ENCODE results near the gene CS. TPM values are rescaled to one million over a fixed set of nuclear protein-coding genes. Genes with fewer than 3 reads are reported as not detected.
"Not testable (repeated sequence)": the region's sequence is repeated elsewhere in the genome, so short reads cannot be mapped to it uniquely, and the experiment has no call there.

The CS gene
- 100 to 1,000 TPM; 188 to 193 TPM for total RNA-seq

- CTCF ChIA-PET: interaction anchor here (0.8 to 1.6 kb wide), 7 partner anchors 10 to 150 kb away, joined by 3 to 6 read pairs (median 4); partner anchors contain the start of genes ANKRD52, COQ10A, RNF41 and SMARCC2
- DNase-seq: peak; percentile 99
- H3K36me3 Mint-ChIP-seq (ENCODE audit: low read depth): peaks cover 26% of the 10 kb centered on the region
- peaks cover 50% of the 10 kb centered on the region for H3K4me1 Mint-ChIP-seq
- peak within 1 kb of the TSS; percentile 95 for H3K4me3 Mint-ChIP-seq
- POLR2A ChIA-PET: interaction anchor here (0.6 to 3.9 kb wide), 18 partner anchors 10 to 470 kb away, joined by 3 to 35 read pairs (median 4); partner anchors contain the start of genes BAZ2A, COQ10A, IL23A and PA2G4
- no peaks in the 10 kb centered on the region for H3K27me3 Mint-ChIP-seq
- H3K27ac Mint-ChIP-seq: peak within 1 kb of the TSS; percentile 84
- no peaks in the 10 kb centered on the region for H3K9me3 Mint-ChIP-seq
Observed at GRCh38 chr12:56299853-56300643, at the start of gene CS. Gene CS (minus strand): TSS chr12:56300330. CDS start chr12:56300201, 129 bp downstream.

GRCh38 chr12:56348776-56349175, 48.6 kb upstream of the CS start:
- H3K4me3 Mint-ChIP-seq: no peak overlapping the region
- H3K27me3 Mint-ChIP-seq: no peaks in the 10 kb centered on the region
- CTCF ChIA-PET: interaction anchor here (0.6 to 1.5 kb wide), 3 partner anchors 11 to 132 kb away, joined by 3 to 4 read pairs (median 3); partner anchors contain the start of genes STAT2 and TIMELESS
- H3K27ac Mint-ChIP-seq: no peak overlapping the region
- peaks cover 62% of the 10 kb centered on the region for H3K36me3 Mint-ChIP-seq (ENCODE audit: low read depth)
- no peaks in the 10 kb centered on the region for H3K9me3 Mint-ChIP-seq
- no peak for DNase-seq
- peaks cover 2% of the 10 kb centered on the region for H3K4me1 Mint-ChIP-seq
- POLR2A ChIA-PET: interaction anchor here (1.4 to 4.7 kb wide), 5 partner anchors 10 to 115 kb away, joined by 3 to 40 read pairs (median 8); partner anchors contain the start of genes IL23A, PAN2, STAT2 and TIMELESS

GRCh38 chr12:56347255-56347654, 47.1 kb upstream of the CS start:
- peaks cover 76% of the 10 kb centered on the region for H3K36me3 Mint-ChIP-seq (ENCODE audit: low read depth)

GRCh38 chr12:56346675-56347074, 46.5 kb upstream of the CS start:
- no peak for DNase-seq
- peaks cover 2% of the 10 kb centered on the region for H3K4me1 Mint-ChIP-seq
- no peaks in the 10 kb centered on the region for H3K9me3 Mint-ChIP-seq
- ChIA-PET CTCF (interaction anchor here (1.0 to 1.2 kb wide), 2 partner anchors 10 to 14 kb away, joined by 3 to 6 read pairs; partner anchors contain the start of gene STAT2), POLR2A (interaction anchor here (0.7 to 2.9 kb wide), 4 partner anchors 8 to 164 kb away, joined by 3 to 21 read pairs (median 4); partner anchors contain the start of genes IL23A, PAN2 and STAT2)
- no peak overlapping the region for H3K4me3 Mint-ChIP-seq
- H3K27ac Mint-ChIP-seq: no peak overlapping the region
- H3K36me3 Mint-ChIP-seq (ENCODE audit: low read depth): peaks cover 78% of the 10 kb centered on the region
- no peaks in the 10 kb centered on the region for H3K27me3 Mint-ChIP-seq

More at GRCh38 chr12:56347255-56347654, 47.1 kb upstream of the CS start:
- H3K4me3 Mint-ChIP-seq, H3K9me3 Mint-ChIP-seq, H3K27ac Mint-ChIP-seq, DNase-seq, H3K4me1 Mint-ChIP-seq, H3K27me3 Mint-ChIP-seq: not testable (repeated sequence)
- ChIA-PET CTCF (interaction anchor here (0.7 to 1.3 kb wide), 3 partner anchors 9 to 228 kb away, joined by 5 to 6 read pairs (median 6); no protein-coding TSS in a partner anchor), POLR2A (interaction anchor here (0.7 to 2.9 kb wide), 3 partner anchors 8 to 165 kb away, joined by 3 to 21 read pairs (median 4); partner anchors contain the start of genes IL23A and STAT2)

- H3K9me3 Mint-ChIP-seq, H3K27ac Mint-ChIP-seq, H3K27me3 Mint-ChIP-seq, H3K4me3 Mint-ChIP-seq, DNase-seq: not testable (repeated sequence)
- Mint-ChIP-seq H3K4me1 (peaks cover 31% of the 10 kb centered on the region), H3K36me3 (ENCODE audit: low read depth) (peaks cover 66% of the 10 kb centered on the region)
- CTCF ChIA-PET: interaction anchor here (1.0 kb wide), 1 partner anchor 27 kb away, joined by 3 read pairs; the partner anchor contains the start of gene CNPY2
- POLR2A ChIA-PET: interaction anchor here (1.3 to 6.9 kb wide), 2 partner anchors 9 to 17 kb away, joined by 7 to 113 read pairs; partner anchors contain the start of genes PAN2 and STAT2
Observed at GRCh38 chr12:56342290-56342689, 42.2 kb upstream of the CS start.

GRCh38 chr12:56341616-56342015, 41.5 kb upstream of the CS start:
- no peak overlapping the region for H3K4me3 Mint-ChIP-seq
- H3K4me1 Mint-ChIP-seq: peaks cover 35% of the 10 kb centered on the region
- no peak for DNase-seq
- POLR2A ChIA-PET: interaction anchor here (0.8 to 6.9 kb wide), 6 partner anchors 8 to 107 kb away, joined by 3 to 113 read pairs (median 4); partner anchors contain the start of genes CNPY2, PAN2, STAT2 and TIMELESS
- H3K36me3 Mint-ChIP-seq (ENCODE audit: low read depth): peaks cover 59% of the 10 kb centered on the region
- no peaks in the 10 kb centered on the region for H3K9me3 Mint-ChIP-seq
- no peak overlapping the region for H3K27ac Mint-ChIP-seq
- CTCF ChIA-PET: interaction anchor here (0.6 kb wide), 1 partner anchor 36 kb away, joined by 3 read pairs; no protein-coding TSS in a partner anchor
- H3K27me3 Mint-ChIP-seq: no peaks in the 10 kb centered on the region

- no peaks in the 10 kb centered on the region for H3K9me3 Mint-ChIP-seq
- peaks cover 42% of the 10 kb centered on the region for H3K36me3 Mint-ChIP-seq (ENCODE audit: low read depth)
- peak overlapping the region; percentile 96 for H3K27ac Mint-ChIP-seq
- POLR2A ChIA-PET: interaction anchor here (0.7 to 6.9 kb wide), 12 partner anchors 8 to 235 kb away, joined by 3 to 113 read pairs (median 6); partner anchors contain the start of genes CNPY2, CS, ESYT1 and PA2G4
- peaks cover 45% of the 10 kb centered on the region for H3K4me1 Mint-ChIP-seq
- peak overlapping the region; percentile 76 for H3K4me3 Mint-ChIP-seq
- CTCF ChIA-PET: interaction anchor here (1.8 to 2.8 kb wide), 3 partner anchors 20 to 125 kb away, joined by 7 to 23 read pairs (median 10); partner anchors contain the start of genes CNPY2 and STAT2
- H3K27me3 Mint-ChIP-seq: no peaks in the 10 kb centered on the region
- DNase-seq: no peak
Observed at GRCh38 chr12:56339158-56339422, 39.0 kb upstream of the CS start.

GRCh38 chr12:56338308-56339157, 38.4 kb upstream of the CS start, which contains the start of gene IL23A:
Gene IL23A (plus strand): TSS chr12:56338884. CDS start chr12:56339045, 161 bp downstream.
- Mint-ChIP-seq H3K9me3 (no peaks in the 10 kb centered on the region), H3K4me1 (peaks cover 45% of the 10 kb centered on the region), H3K27me3 (no peaks in the 10 kb centered on the region), H3K4me3 (peak within 1 kb of the TSS; percentile 76), H3K27ac (peak within 1 kb of the TSS; percentile 96), H3K36me3 (ENCODE audit: low read depth) (peaks cover 37% of the 10 kb centered on the region)
- peak; percentile 82 for DNase-seq
- POLR2A ChIA-PET: interaction anchor here (0.7 to 6.9 kb wide), 17 partner anchors 8 to 234 kb away, joined by 3 to 113 read pairs (median 4); partner anchors contain the start of genes CNPY2, COQ10A, CS and ESYT1
- CTCF ChIA-PET: interaction anchor here (1.8 to 2.8 kb wide), 3 partner anchors 21 to 126 kb away, joined by 7 to 23 read pairs (median 10); partner anchors contain the start of genes CNPY2 and STAT2

- Mint-ChIP-seq H3K27ac (peak overlapping the region; percentile 96), H3K9me3 (no peaks in the 10 kb centered on the region), H3K27me3 (no peaks in the 10 kb centered on the region), H3K4me3 (no peak overlapping the region), H3K4me1 (peaks cover 53% of the 10 kb centered on the region), H3K36me3 (ENCODE audit: low read depth) (peaks cover 30% of the 10 kb centered on the region)
- CTCF ChIA-PET: interaction anchor here (1.8 to 2.8 kb wide), 3 partner anchors 21 to 126 kb away, joined by 7 to 23 read pairs (median 10); partner anchors contain the start of genes CNPY2 and STAT2
- POLR2A ChIA-PET: interaction anchor here (1.0 to 6.9 kb wide), 11 partner anchors 8 to 223 kb away, joined by 3 to 113 read pairs (median 7); partner anchors contain the start of genes CNPY2, COQ10A, STAT2 and TIMELESS
- no peak for DNase-seq
Observed at GRCh38 chr12:56337753-56338251, 37.7 kb upstream of the CS start.

GRCh38 chr12:56336361-56337167, 36.4 kb upstream of the CS start:
- H3K36me3 Mint-ChIP-seq (ENCODE audit: low read depth): peaks cover 21% of the 10 kb centered on the region
- H3K4me3 Mint-ChIP-seq: no peak overlapping the region
- no peaks in the 10 kb centered on the region for H3K9me3 Mint-ChIP-seq
- peaks cover 60% of the 10 kb centered on the region for H3K4me1 Mint-ChIP-seq
- CTCF ChIA-PET: interaction anchor here (1.2 to 2.8 kb wide), 2 partner anchors 23 to 128 kb away, joined by 3 to 23 read pairs; partner anchors contain the start of gene STAT2
- no peaks in the 10 kb centered on the region for H3K27me3 Mint-ChIP-seq
- POLR2A ChIA-PET: interaction anchor here (1.1 to 6.9 kb wide), 3 partner anchors 20 to 113 kb away, joined by 3 to 113 read pairs (median 4); partner anchors contain the start of genes CNPY2, STAT2 and TIMELESS
- no peak for DNase-seq
- H3K27ac Mint-ChIP-seq: no peak overlapping the region

- peaks cover 61% of the 10 kb centered on the region for H3K4me1 Mint-ChIP-seq
- CTCF ChIA-PET, H3K4me3 Mint-ChIP-seq, H3K27ac Mint-ChIP-seq, H3K27me3 Mint-ChIP-seq, H3K9me3 Mint-ChIP-seq, DNase-seq: not testable (repeated sequence)
- POLR2A ChIA-PET: interaction anchor here (1.1 to 4.5 kb wide), 4 partner anchors 14 to 114 kb away, joined by 3 to 82 read pairs (median 6); partner anchors contain the start of genes CNPY2, STAT2 and TIMELESS
- peaks cover 20% of the 10 kb centered on the region for H3K36me3 Mint-ChIP-seq (ENCODE audit: low read depth)
Observed at GRCh38 chr12:56335527-56335926, 35.4 kb upstream of the CS start.
